ENCODE measurements around the gene CRACR2B. TPM values are rescaled to one million over a fixed set of nuclear protein-coding genes. Genes with fewer than 3 reads are reported as not detected.

The CRACR2B gene
- total RNA-seq, 2 experiments from 2014 or later: 2.9 to 3.4 TPM

GRCh38 chr11:831961-832528 is 4.3 kb downstream of the CRACR2B start:
- CTCF ChIA-PET: interaction anchor here (1.0 to 2.3 kb wide), 5 partner anchors 9 to 219 kb away, joined by 3 to 6 read pairs (median 3); partner anchors contain the start of genes POLR2L and TSPAN4
- POLR2A ChIA-PET: interaction anchor here (0.6 to 2.5 kb wide), 4 partner anchors 9 to 78 kb away, joined by 3 to 13 read pairs (median 5); partner anchors contain the start of genes CHID1 and PNPLA2

- ChIA-PET POLR2A (interaction anchor here (0.6 to 2.5 kb wide), 3 partner anchors 13 to 77 kb away, joined by 3 to 13 read pairs (median 3); partner anchors contain the start of genes CHID1 and PNPLA2), CTCF (interaction anchor here (1.0 to 2.3 kb wide), 3 partner anchors 8 to 34 kb away, joined by 3 to 6 read pairs (median 3); partner anchors contain the start of genes POLR2L and TSPAN4)
Measured at GRCh38 chr11:832529-833113, 4.9 kb downstream of the CRACR2B start, which contains the start of gene CD151. Gene CD151 (plus strand): TSS chr11:832952. CDS start chr11:836070, 3,118 bp downstream.

DNA sequence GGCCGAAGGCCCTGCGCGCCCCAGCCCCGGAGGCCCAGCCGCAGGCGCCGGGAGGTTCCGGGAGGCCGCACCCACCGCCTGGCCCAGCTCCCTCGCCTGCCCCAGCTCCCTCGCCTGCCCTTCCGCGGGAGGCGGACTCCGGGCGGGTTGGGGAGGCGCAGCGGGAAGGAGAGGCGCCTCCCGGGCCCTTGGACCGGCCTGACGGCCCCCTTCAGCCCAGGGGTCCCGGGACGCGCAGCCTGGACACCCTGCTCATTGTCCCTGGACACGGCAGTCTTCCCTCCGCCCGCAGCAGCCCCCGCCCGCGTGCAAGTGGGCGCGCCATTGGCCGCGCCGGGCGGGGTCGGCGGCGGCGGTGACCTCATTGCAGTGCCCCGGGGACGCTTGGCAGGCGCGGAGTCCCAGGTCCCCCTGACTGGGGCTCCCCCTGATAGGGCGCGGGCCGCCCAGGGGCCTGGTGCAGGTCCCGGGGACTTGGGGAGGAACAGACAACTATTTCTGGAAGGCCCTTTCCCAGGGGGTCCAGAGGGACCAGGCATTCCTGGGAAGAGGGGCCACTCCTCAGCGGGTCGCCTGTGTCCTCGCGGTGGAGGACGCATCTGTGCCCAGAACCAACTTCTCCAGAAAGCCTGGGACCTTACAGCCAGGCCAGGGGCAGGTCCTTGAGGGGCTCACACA is 5.5 kb downstream of the CRACR2B start:
- POLR2A ChIA-PET: interaction anchor here (0.6 to 2.5 kb wide), 4 partner anchors 10 to 128 kb away, joined by 3 to 13 read pairs (median 7); partner anchors contain the start of genes PNPLA2 and TSPAN4
- CTCF ChIA-PET: interaction anchor here (0.5 to 1.7 kb wide), 5 partner anchors 8 to 50 kb away, joined by 3 to 8 read pairs (median 3); no protein-coding TSS in a partner anchor

DNA sequence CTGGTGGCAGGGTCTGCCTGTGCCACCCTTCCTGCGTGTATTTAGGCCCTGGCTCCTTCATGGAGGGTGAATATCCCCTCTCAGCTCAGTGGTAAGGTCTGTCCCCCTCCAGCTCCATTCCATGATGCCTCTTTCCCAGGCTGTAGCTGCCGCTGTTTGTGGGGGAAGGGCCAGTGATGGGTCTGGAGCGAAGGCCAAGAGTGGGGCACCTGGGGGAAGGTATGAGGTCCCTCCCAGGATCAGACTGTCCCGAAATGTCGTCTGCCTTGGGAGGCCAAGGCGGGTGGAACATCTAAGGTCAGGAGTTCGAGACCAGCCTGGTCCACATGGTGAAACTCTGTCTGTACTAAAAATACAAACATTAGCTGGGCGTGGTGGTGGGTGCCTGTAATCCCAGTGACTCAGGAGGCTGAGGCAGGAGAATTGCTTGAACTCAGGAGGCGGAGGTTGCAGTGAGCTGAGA is 6.2 kb downstream of the CRACR2B start:
- ChIA-PET CTCF (interaction anchor here (0.5 to 1.7 kb wide), 4 partner anchors 9 to 50 kb away, joined by 3 to 8 read pairs (median 4); partner anchors contain the start of gene TSPAN4), POLR2A (interaction anchor here (0.7 to 1.6 kb wide), 2 partner anchors 9 to 129 kb away, joined by 5 to 9 read pairs; partner anchors contain the start of gene TSPAN4)

- ChIA-PET CTCF (interaction anchor here (1.0 to 1.7 kb wide), 4 partner anchors 8 to 25 kb away, joined by 3 to 8 read pairs (median 4); partner anchors contain the start of genes RPLP2 and TSPAN4), POLR2A (interaction anchor here (1.6 kb wide), 1 partner anchor 8 kb away, joined by 5 read pairs; the partner anchor contains the start of gene TSPAN4)
Measured at GRCh38 chr11:834371-835316, 6.9 kb downstream of the CRACR2B start.

GRCh38 chr11:836274-836673 is 8.6 kb downstream of the CRACR2B start:
- ChIA-PET POLR2A (interaction anchor here (0.6 kb wide), 1 partner anchor 204 kb away, joined by 3 read pairs; no protein-coding TSS in a partner anchor), CTCF (interaction anchor here (0.5 kb wide), 1 partner anchor 202 kb away, joined by 3 read pairs; no protein-coding TSS in a partner anchor)

GRCh38 chr11:836700-837099 is 9.0 kb downstream of the CRACR2B start:
- CTCF ChIA-PET: interaction anchor here (0.5 to 1.2 kb wide), 2 partner anchors 12 to 202 kb away, joined by 3 read pairs; no protein-coding TSS in a partner anchor
- POLR2A ChIA-PET: interaction anchor here (0.6 kb wide), 1 partner anchor 12 kb away, joined by 3 read pairs; no protein-coding TSS in a partner anchor

GRCh38 chr11:837189-837989 is 9.7 kb downstream of the CRACR2B start:
- CTCF ChIA-PET: interaction anchor here (0.7 to 1.3 kb wide), 3 partner anchors 10 to 150 kb away, joined by 3 to 5 read pairs (median 3); partner anchors contain the start of gene CRACR2B

GRCh38 chr11:837990-838307 is 10.2 kb downstream of the CRACR2B start:
- ChIA-PET POLR2A (no interaction called here), CTCF (interaction anchor here (0.7 to 1.3 kb wide), 3 partner anchors 10 to 150 kb away, joined by 3 to 5 read pairs (median 3); partner anchors contain the start of gene CRACR2B)

More at GRCh38 chr11:837189-837989, 9.7 kb downstream of the CRACR2B start:
- POLR2A ChIA-PET: interaction anchor here (0.6 kb wide), 1 partner anchor 11 kb away, joined by 3 read pairs; no protein-coding TSS in a partner anchor

GRCh38 chr11:838441-839279 is 10.9 kb downstream of the CRACR2B start:
- POLR2A ChIA-PET: no interaction called here
- CTCF ChIA-PET: interaction anchor here (0.7 to 1.3 kb wide), 2 partner anchors 11 to 149 kb away, joined by 3 to 5 read pairs; partner anchors contain the start of gene CRACR2B

- ChIA-PET POLR2A (no interaction called here), CTCF (interaction anchor here (1.1 kb wide), 1 partner anchor 9 kb away, joined by 4 read pairs; no protein-coding TSS in a partner anchor)
Measured at GRCh38 chr11:839280-839623, 11.5 kb downstream of the CRACR2B start.

GRCh38 chr11:839875-840617 is 12.3 kb downstream of the CRACR2B start:
- CTCF ChIA-PET: interaction anchor here (1.1 to 2.3 kb wide), 4 partner anchors 8 to 211 kb away, joined by 3 to 7 read pairs (median 4); no protein-coding TSS in a partner anchor
- POLR2A ChIA-PET: interaction anchor here (1.0 to 2.5 kb wide), 2 partner anchors 9 to 11 kb away, joined by 3 to 6 read pairs; no protein-coding TSS in a partner anchor

GRCh38 chr11:841981-842369 is 14.3 kb downstream of the CRACR2B start:
- POLR2A ChIA-PET: interaction anchor here (2.5 kb wide), 1 partner anchor 11 kb away, joined by 6 read pairs; no protein-coding TSS in a partner anchor
- CTCF ChIA-PET: interaction anchor here (1.7 to 2.3 kb wide), 2 partner anchors 10 to 12 kb away, joined by 6 to 7 read pairs; no protein-coding TSS in a partner anchor

- ChIA-PET POLR2A (interaction anchor here (0.8 to 1.4 kb wide), 4 partner anchors 9 to 467 kb away, joined by 3 to 8 read pairs (median 5); partner anchors contain the start of genes CHID1 and TOLLIP), CTCF (interaction anchor here (1.0 to 1.7 kb wide), 4 partner anchors 8 to 209 kb away, joined by 3 to 6 read pairs (median 5); no protein-coding TSS in a partner anchor)
Measured at GRCh38 chr11:842370-843002, 14.8 kb downstream of the CRACR2B start, which contains the start of the genes POLR2L and TSPAN4. Gene POLR2L (minus strand): TSS chr11:842529. CDS start chr11:842508, 21 bp downstream. Gene TSPAN4 (plus strand): TSS chr11:842852. CDS start chr11:850305, 7,453 bp downstream.

Measured in activated CD8-positive, alpha-beta memory T cell treated with anti-CD3 and anti-CD28 coated beads for 36 hours (primary cell).